SU-DHL-6 (cell line): Measurements from ENCODE around the gene THSD7B.

ENCODE experiments used
- H2AFZ ChIP-seq: fragments of 200-600 bp; sonication (generic); 2 replicates; pipeline ENCODE4 v1.6.1; 2014; ENCODE audit warnings: low read depth, mild to moderate bottlenecking, moderate library complexity, mixed read lengths, antibody characterized with exemption, low read length; ENCODE audit not compliant: severe bottlenecking
- H3F3A ChIP-seq: fragments of 200-600 bp; shearing (Covaris generic); 2 replicates; pipeline ENCODE4 v1.6.0; 2016; ENCODE audit warnings: antibody characterized with exemption, mild to moderate bottlenecking; ENCODE audit not compliant: insufficient read depth
- H3K27ac ChIP-seq: fragments of 200-600 bp; sonication (generic); 2 replicates; pipeline ENCODE4 v1.5.1; 2016; ENCODE audit warnings: low read depth, mild to moderate bottlenecking, low read length, moderate library complexity, mixed read lengths
- H3K27me3 ChIP-seq: fragments of 200-600 bp; sonication (generic), shearing (Covaris generic); 2 replicates; pipeline ENCODE4 v1.6.0; 2014; ENCODE audit warnings: mild to moderate bottlenecking, low read length
- H3K36me3 ChIP-seq: fragments of 200-600 bp; sonication (generic); 2 replicates; pipeline ENCODE4 v1.6.1; 2014; ENCODE audit warnings: mild to moderate bottlenecking, low read length, mixed read lengths
- H3K4me2 ChIP-seq: fragments of 300-600, 200-600 bp; shearing (Covaris generic), sonication (generic); 2 replicates; pipeline ENCODE4 v1.6.0; 2014; ENCODE audit warnings: low read length, low read depth, mild to moderate bottlenecking; ENCODE audit not compliant: poor library complexity, severe bottlenecking
- H3K4me3 ChIP-seq: fragments of 200-600 bp; sonication (generic); 2 replicates; pipeline ENCODE4 v1.5.1; 2014; ENCODE audit warnings: antibody characterized with exemption, low read length, mild to moderate bottlenecking, mixed read lengths; ENCODE audit not compliant: insufficient read depth, poor library complexity, severe bottlenecking
- H3K79me2 ChIP-seq: fragments of 200-600 bp; sonication (generic); 2 replicates; pipeline ENCODE4 v1.6.1; 2014; ENCODE audit warnings: mild to moderate bottlenecking, low read length, moderate library complexity; ENCODE audit not compliant: insufficient read depth
- H3K9ac ChIP-seq: fragments of 200-600 bp; sonication (generic); 2 replicates; pipeline ENCODE4 v1.7.0; 2014; ENCODE audit warnings: mild to moderate bottlenecking, low read length
- H3K9me2 ChIP-seq: fragments of 200-600 bp; sonication (generic); replicated peaks from 2 replicates; pipeline ENCODE4 v1.6.1; 2014; ENCODE audit warnings: low read length; ENCODE audit not compliant: insufficient read depth
- H3K9me3 ChIP-seq: fragments of 200-600 bp; sonication (generic); 2 replicates; pipeline ENCODE4 v1.6.1; 2014; ENCODE audit warnings: low read length, mixed read lengths; ENCODE audit not compliant: insufficient read depth
- H4K20me1 ChIP-seq: fragments of 200-600 bp; sonication (generic); 2 replicates; pipeline ENCODE4 v1.6.1; 2014; ENCODE audit warnings: low read depth, mild to moderate bottlenecking, antibody characterized with exemption, low read length, moderate library complexity, mixed read lengths
- CTCF ChIP-seq: fragments of 200-600 bp; sonication (generic); IDR thresholded peaks from one replicate; pipeline ENCODE4 v1.5.1; 2017; ENCODE audit warnings: antibody characterized with exemption, mild to moderate bottlenecking, low read length, moderate library complexity; ENCODE audit not compliant: insufficient read depth, poor library complexity, severe bottlenecking
- EZH2phosphoT487 ChIP-seq: fragments of 200-600 bp; sonication (generic), shearing (Covaris generic); conservative IDR thresholded peaks from 2 replicates; pipeline ENCODE4 v1.6.1; 2018; ENCODE audit warnings: mild to moderate bottlenecking, antibody characterized with exemption, low read length, moderate library complexity, mixed read lengths

The THSD7B gene

GRCh38 chr2:137674991-137675390, 909.6 kb downstream of the THSD7B start:
- Histone ChIP-seq H3K9me3 (no peaks in the 10 kb centered on the region), H3K79me2 (no peaks in the 10 kb centered on the region), H3K9me2 (no peaks in the 10 kb centered on the region), H3K27ac (no peak overlapping the region), H3K27me3 (no peaks in the 10 kb centered on the region), H3K4me3 (no peak overlapping the region), H4K20me1 (no peaks in the 10 kb centered on the region), H3F3A (no peaks in the 10 kb centered on the region), H3K36me3 (no peaks in the 10 kb centered on the region), H3K4me2 (no peak overlapping the region), H3K9ac (no peak overlapping the region), H2AFZ (no peak overlapping the region)
- TF ChIP-seq CTCF (no peak), EZH2phosphoT487 (no peak)

GRCh38 chr2:137675584-137676327, 910.4 kb downstream of the THSD7B start:
- Histone ChIP-seq H3K4me3 (no peak overlapping the region), H3F3A (no peaks in the 10 kb centered on the region), H3K27ac (no peak overlapping the region)

GRCh38 chr2:137676346-137676745, 911.0 kb downstream of the THSD7B start:
- Histone ChIP-seq H4K20me1 (no peaks in the 10 kb centered on the region), H3F3A (no peaks in the 10 kb centered on the region), H3K36me3 (no peaks in the 10 kb centered on the region), H2AFZ (no peak overlapping the region), H3K4me2 (no peak overlapping the region), H3K9me3 (no peaks in the 10 kb centered on the region), H3K4me3 (no peak overlapping the region), H3K9ac (no peak overlapping the region), H3K79me2 (no peaks in the 10 kb centered on the region), H3K27ac (no peak overlapping the region), H3K27me3 (no peaks in the 10 kb centered on the region), H3K9me2 (no peaks in the 10 kb centered on the region)
- TF ChIP-seq CTCF (no peak), EZH2phosphoT487 (no peak)

More at GRCh38 chr2:137675584-137676327, 910.4 kb downstream of the THSD7B start:
- Histone ChIP-seq H3K9ac (no peak overlapping the region), H4K20me1 (no peaks in the 10 kb centered on the region), H3K9me3 (no peaks in the 10 kb centered on the region), H3K36me3 (no peaks in the 10 kb centered on the region), H3K79me2 (no peaks in the 10 kb centered on the region), H2AFZ (no peak overlapping the region), H3K27me3 (no peaks in the 10 kb centered on the region), H3K9me2 (no peaks in the 10 kb centered on the region), H3K4me2 (no peak overlapping the region)
- no peak for TF ChIP-seq EZH2phosphoT487
- no peak for TF ChIP-seq CTCF
